A549 (cell line): Measurements from ENCODE around the gene KRT79. TPM values are rescaled to one million over a fixed set of nuclear protein-coding genes. Genes with fewer than 3 reads are reported as not detected.

Experiments
- ATAC-seq, 2 experiments: fragments of 200-7000 bp in 1 of 2; fragments of >200 bp in 1 of 2; cut with Nextera tagmentation in 1 of 2; cut with Tn5 transposase in 1 of 2; 3 replicates each; pipeline versions ENCODE4 v1.8.0 to v1.9.1; 2018 to 2020; ENCODE audit warnings: mild to moderate bottlenecking in 1 of 2, moderate library complexity in 1 of 2
- CTCF ChIA-PET: fragments of 300-600 bp; sonication (Branson Sonifier 250); formaldehyde crosslinking; extraction: SDS; loops from one replicate; lab custom pipeline; 2021; ENCODE audit warnings: antibody characterized with exemption, inconsistent platforms; lab: Yijun Ruan, JAX
- POLR2A ChIA-PET: fragments of 350-600 bp; formaldehyde crosslinking; extraction: SDS; loops from one replicate; lab custom pipeline; 2021; ENCODE audit warnings: antibody characterized with exemption, inconsistent platforms; lab: Yijun Ruan, JAX
- DNase-seq, 2 experiments: peaks; one replicate each; pipeline versions ENCODE4 v3.0.0 to v3.0.0-alpha.2; 2011 to 2016; ENCODE audit warnings: low read depth in 1 of 2, low spot score in 1 of 2
- FAIRE-seq: peaks from 2 replicates; lab custom pipeline; 2011; peaks lifted over from hg19 to GRCh38; lab: Jason Lieb, UNC
- H3K27ac ChIP-seq, 2 experiments: fragments of >200 bp; sonication (Bioruptor Twin); formaldehyde crosslinking; 3 replicates each; pipeline ENCODE4 v1.5.1; 2016 to 2017
- H3K4me1 ChIP-seq: fragments of >200 bp; sonication (Bioruptor Twin); formaldehyde crosslinking; 3 replicates; pipeline ENCODE4 v1.6.1; 2016
- H3K4me2 ChIP-seq: fragments of >200 bp; sonication (Bioruptor Twin); formaldehyde crosslinking; 3 replicates; pipeline ENCODE4 v1.6.1; 2016
- H3K4me3 ChIP-seq: fragments of >200 bp; sonication (Bioruptor Twin); formaldehyde crosslinking; 3 replicates; pipeline ENCODE4 v1.5.1; 2016
- H3K9me3 ChIP-seq: fragments of >200 bp; sonication (Bioruptor Twin); formaldehyde crosslinking; 3 replicates; pipeline ENCODE4 v1.6.1; 2016
- ATOH8 ChIP-seq: fragments of 250-450 bp; sonication (Bioruptor Pico); IDR thresholded peaks from 2 replicates; pipeline ENCODE4 v1.5.0; 2020; ENCODE audit warnings: low read depth, mild to moderate bottlenecking, moderate library complexity
- CBX8 ChIP-seq: fragments of 200-600 bp; sonication (generic); IDR thresholded peaks from 2 replicates; pipeline ENCODE4 v1.6.1; 2016
- CEBPB ChIP-seq, 2 experiments: fragments of >200 bp in 1 of 2; sonication (Bioruptor Twin) in 1 of 2; formaldehyde crosslinking in 1 of 2; IDR thresholded peaks; 2 replicates each; pipeline ENCODE4 v1.6.1; 2012 to 2016
- EHF ChIP-seq: fragments of 250-450 bp; sonication (Bioruptor Pico); IDR thresholded peaks from 2 replicates; pipeline ENCODE4 v1.5.0; 2020; ENCODE audit warnings: mild to moderate bottlenecking
- EP300 ChIP-seq, 2 experiments: fragments of >200 bp; sonication (Bioruptor Twin); formaldehyde crosslinking; IDR thresholded peaks; 2 replicates in 1 of 2; 3 replicates in 1 of 2; pipeline ENCODE4 v1.6.1; 2016 to 2017
- ESRRA ChIP-seq: fragments of 150-350 bp; IDR thresholded peaks from 2 replicates; pipeline ENCODE4 v1.6.1; 2014; ENCODE audit warnings: mild to moderate bottlenecking, low read length, borderline replicate concordance
- FOXS1 ChIP-seq: fragments of 250-450 bp; sonication (Bioruptor Pico); IDR thresholded peaks from 2 replicates; pipeline ENCODE4 v1.5.0; 2020; ENCODE audit warnings: mild to moderate bottlenecking, moderate library complexity
- GATA3 ChIP-seq: IDR thresholded peaks from 2 replicates; pipeline ENCODE4 v1.6.1; 2012; ENCODE audit warnings: borderline replicate concordance
- HDAC2 ChIP-seq: fragments of 200-600 bp; sonication (generic); IDR thresholded peaks from 2 replicates; pipeline ENCODE4 v1.6.1; 2016
- HES2 ChIP-seq: fragments of >200 bp; sonication (Bioruptor Twin); formaldehyde crosslinking; IDR thresholded peaks from 2 replicates; pipeline ENCODE4 v1.6.1; 2016
- HOXA7 ChIP-seq: fragments of 250-450 bp; sonication (Bioruptor Pico); IDR thresholded peaks from 2 replicates; pipeline ENCODE4 v1.5.0; 2020; ENCODE audit warnings: mild to moderate bottlenecking, moderate library complexity
- JUN ChIP-seq, 2 experiments: fragments of >200 bp; sonication (Bioruptor Twin); formaldehyde crosslinking; IDR thresholded peaks; 2 replicates in 1 of 2; 3 replicates in 1 of 2; pipeline ENCODE4 v1.6.1; 2016 to 2017
- MAFK ChIP-seq: fragments of 450-650 bp; IDR thresholded peaks from 2 replicates; pipeline ENCODE4 v1.6.1; 2014; ENCODE audit not compliant: partially characterized antibody
- MAX ChIP-seq: IDR thresholded peaks from 2 replicates; pipeline ENCODE4 v1.6.1; 2012
- MAZ ChIP-seq: fragments of 150-350 bp; IDR thresholded peaks from 2 replicates; pipeline ENCODE4 v1.6.1; 2014; ENCODE audit warnings: antibody characterized with exemption, low read depth, low read length, borderline replicate concordance
- NFE2L2 ChIP-seq: fragments of 150-350 bp; conservative IDR thresholded peaks from 2 replicates; pipeline ENCODE4 v1.6.1; 2014; ENCODE audit warnings: low read length
- POLR2A ChIP-seq: IDR thresholded peaks from 2 replicates; pipeline ENCODE4 v1.6.1; 2012; ENCODE audit warnings: mild to moderate bottlenecking, low read length
- POLR2AphosphoS2 ChIP-seq: conservative IDR thresholded peaks from 2 replicates; pipeline ENCODE4 v1.6.1; 2012; ENCODE audit warnings: low read length, improper control_type of control experiment, inconsistent platforms
- RFX5 ChIP-seq: fragments of 450-650 bp; IDR thresholded peaks from 2 replicates; pipeline ENCODE4 v1.7.1; 2014; ENCODE audit warnings: antibody characterized with exemption, mild to moderate bottlenecking, moderate library complexity
- SREBF2 ChIP-seq: fragments of 450-650 bp; IDR thresholded peaks from 2 replicates; pipeline ENCODE4 v1.6.1; 2014; ENCODE audit warnings: mild to moderate bottlenecking, moderate library complexity
- TFCP2L1 ChIP-seq: fragments of 250-450 bp; sonication (Bioruptor Pico); IDR thresholded peaks from 2 replicates; pipeline ENCODE4 v1.5.0; 2021; ENCODE audit warnings: mild to moderate bottlenecking
- USF2 ChIP-seq: fragments of 450-650 bp; IDR thresholded peaks from 2 replicates; pipeline ENCODE4 v1.6.1; 2014; ENCODE audit warnings: antibody characterized with exemption
- ZC3H11A ChIP-seq: fragments of 450-650 bp; IDR thresholded peaks from 2 replicates; pipeline ENCODE4 v1.6.1; 2014; ENCODE audit warnings: antibody characterized with exemption, mild to moderate bottlenecking
- ZSCAN20 ChIP-seq: fragments of 250-450 bp; sonication (Bioruptor Pico); IDR thresholded peaks from 2 replicates; pipeline ENCODE4 v1.8.0; 2022; ENCODE audit warnings: mild to moderate bottlenecking, moderate library complexity
- WGBS: methylation state at CpG from one replicate; pipeline ENCODE4 v1.1.6; 2017; ENCODE audit errors: missing lambda C conversion rate; 5-methylcytosine and 5-hydroxymethylcytosine counted together
- polyA plus RNA-seq, 4 experiments: library from polyadenylated mRNA; depleted of rRNA in 3 of 4; stranded (reverse); fragments of >200 nt; fragmentation: RNase III in 1 of 4; extraction: RNeasy Plus Mini Kit Qiagen cat#74134 plus additional on column Dnase treatment in 1 of 4; gene quantifications; 2 replicates in 3 of 4; 3 replicates in 1 of 4; pipeline ENCODE4 v1.2.3, GENCODE V29; 2011 to 2017
- TF ChIP-seq, protein P1 (sequence below): fragments of 200-600 bp; sonication (generic); IDR thresholded peaks from 2 replicates; pipeline ENCODE4 v1.6.1; 2016; ENCODE audit warnings: antibody characterized with exemption, mild to moderate bottlenecking, moderate library complexity
- TF ChIP-seq, protein P2 (sequence below): fragments of >200 bp; sonication (Bioruptor Twin); formaldehyde crosslinking; IDR thresholded peaks from 3 replicates; pipeline ENCODE4 v1.6.1; 2016

KRT79 gene
- polyA plus RNA-seq, 2 of the 4 experiments (the other 2 are of a cell fraction), result 0.05 TPM; not detected in 1

GRCh38 chr12:52806169-52806811, 27.8 kb downstream of the KRT79 start:
- ATAC-seq (no peak), DNase-seq (no peak), FAIRE-seq (no peak)
- H3K4me3 ChIP-seq, result no peak overlapping the region
- peaks cover 32% of the 10 kb centered on the region for H3K4me1 ChIP-seq
- no peaks in the 10 kb centered on the region for H3K9me3 ChIP-seq
- ChIA-PET CTCF (interaction anchor here (1.1 kb wide), 1 partner anchor 223 kb away, joined by 3 read pairs; no protein-coding TSS in a partner anchor), POLR2A (no interaction called here)
- no peak overlapping the region for H3K27ac ChIP-seq
- TF ChIP-seq POLR2A, result no peak
- TF ChIP-seq HES2, result no peak
- no peak for TF ChIP-seq MAZ
- no peak for TF ChIP-seq FOXS1 (CRISPR knock-in tag)
- no peak for TF ChIP-seq JUN (IDR thresholded peaks at IDR 0.05)
- no peak for TF ChIP-seq ATOH8 (CRISPR knock-in tag)
- no peak for TF ChIP-seq TFCP2L1 (CRISPR knock-in tag)
- TF ChIP-seq MAX, result no peak
- no peak for TF ChIP-seq GATA3
- no peak for TF ChIP-seq EP300 (IDR thresholded peaks at IDR 0.05)
- no peak for TF ChIP-seq ZSCAN20 (CRISPR knock-in tag)
- no peak for TF ChIP-seq USF2
- no peak overlapping the region for H3K4me2 ChIP-seq
- 93% methylated on average over 3 of the region's 3 CpGs for WGBS

DNA sequence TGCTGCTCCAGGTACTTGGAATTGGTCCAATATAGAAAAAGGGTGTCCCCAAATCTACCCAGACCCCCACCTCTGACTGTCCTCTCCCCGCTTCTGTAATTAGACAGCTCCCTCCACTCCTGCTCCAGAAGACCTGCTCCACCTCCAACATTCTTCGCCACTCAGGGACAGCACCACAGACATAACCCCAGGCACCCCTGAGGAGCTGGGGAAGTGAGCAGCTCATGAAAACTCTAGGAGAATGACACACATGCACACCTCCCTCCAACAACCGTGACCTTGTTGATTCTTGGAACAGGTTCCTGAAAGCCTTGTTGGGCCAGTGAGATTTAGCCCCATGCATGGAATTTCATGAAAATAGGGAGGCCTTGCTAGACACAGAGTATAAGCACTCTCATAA, 28.4 kb downstream of the KRT79 start:
- Histone ChIP-seq H3K4me2 (no peak overlapping the region), H3K4me3 (no peak overlapping the region), H3K27ac (no peak overlapping the region), H3K4me1 (peaks cover 37% of the 10 kb centered on the region), H3K9me3 (no peaks in the 10 kb centered on the region)
- POLR2A ChIA-PET, result no interaction called here
- DNase-seq, result no peak
- TF ChIP-seq EP300 (IDR thresholded peaks at IDR 0.05), result no peak
- TF ChIP-seq MAX, result no peak
- no peak for TF ChIP-seq HOXA7 (CRISPR knock-in tag)
- no peak for TF ChIP-seq ESRRA
- no peak for TF ChIP-seq GATA3
- TF ChIP-seq RFX5, result no peak
- TF ChIP-seq MAZ, result no peak
- TF ChIP-seq USF2, result no peak
- TF ChIP-seq CEBPB (IDR thresholded peaks at IDR 0.05), result no peak
- no peak for TF ChIP-seq NFE2L2
- FAIRE-seq, result no peak
- WGBS, result 82% methylated on average over 3 of the region's 3 CpGs
- CTCF ChIA-PET, result interaction anchor here (0.6 to 1.6 kb wide), 2 partner anchors 12 to 25 kb away, joined by 4 read pairs; no protein-coding TSS in a partner anchor
- ATAC-seq, result no peak

DNA sequence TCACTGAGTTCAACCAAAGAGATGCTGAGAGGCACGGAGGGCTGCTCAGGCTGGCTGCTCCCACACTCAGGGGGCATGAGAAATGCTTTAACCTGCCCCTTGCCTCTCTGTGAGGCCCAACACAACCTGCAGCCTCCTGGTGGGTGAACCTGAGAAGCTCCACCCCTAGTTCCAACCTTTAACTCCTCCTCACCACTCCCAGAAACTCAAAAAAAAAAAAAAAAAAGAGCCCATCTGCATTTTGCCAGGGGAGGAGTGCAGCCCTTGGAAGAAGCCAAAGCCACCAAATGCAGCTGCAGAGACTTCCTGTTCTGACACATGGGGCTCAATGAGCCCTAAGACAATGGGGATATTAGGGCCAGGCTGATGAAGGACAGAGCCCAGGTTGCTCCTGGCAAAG, 29.1 kb downstream of the KRT79 start:
- no peak overlapping the region for H3K4me2 ChIP-seq
- H3K4me1 ChIP-seq, result peaks cover 43% of the 10 kb centered on the region
- CTCF ChIA-PET, result interaction anchor here (0.6 to 1.6 kb wide), 3 partner anchors 13 to 432 kb away, joined by 3 to 4 read pairs (median 4); no protein-coding TSS in a partner anchor
- ATAC-seq (peak in 1 of 2 experiments; percentile 26; a peak in 3 of 6 replicates), FAIRE-seq (no peak), DNase-seq (peak; percentile 27 to 35)
- no peak overlapping the region for H3K4me3 ChIP-seq
- POLR2A ChIA-PET, result no interaction called here
- H3K9me3 ChIP-seq, result no peaks in the 10 kb centered on the region
- TF ChIP-seq EP300 (IDR thresholded peaks at IDR 0.05) (no peak), MAFK (no peak), ZC3H11A (no peak), CBX8 (no peak), EHF (CRISPR knock-in tag) (no peak), FOXS1 (CRISPR knock-in tag) (no peak), ATOH8 (CRISPR knock-in tag) (no peak), HDAC2 (no peak), POLR2AphosphoS2 (no peak), SREBF2 (no peak)
- TF ChIP-seq, protein P1, sequence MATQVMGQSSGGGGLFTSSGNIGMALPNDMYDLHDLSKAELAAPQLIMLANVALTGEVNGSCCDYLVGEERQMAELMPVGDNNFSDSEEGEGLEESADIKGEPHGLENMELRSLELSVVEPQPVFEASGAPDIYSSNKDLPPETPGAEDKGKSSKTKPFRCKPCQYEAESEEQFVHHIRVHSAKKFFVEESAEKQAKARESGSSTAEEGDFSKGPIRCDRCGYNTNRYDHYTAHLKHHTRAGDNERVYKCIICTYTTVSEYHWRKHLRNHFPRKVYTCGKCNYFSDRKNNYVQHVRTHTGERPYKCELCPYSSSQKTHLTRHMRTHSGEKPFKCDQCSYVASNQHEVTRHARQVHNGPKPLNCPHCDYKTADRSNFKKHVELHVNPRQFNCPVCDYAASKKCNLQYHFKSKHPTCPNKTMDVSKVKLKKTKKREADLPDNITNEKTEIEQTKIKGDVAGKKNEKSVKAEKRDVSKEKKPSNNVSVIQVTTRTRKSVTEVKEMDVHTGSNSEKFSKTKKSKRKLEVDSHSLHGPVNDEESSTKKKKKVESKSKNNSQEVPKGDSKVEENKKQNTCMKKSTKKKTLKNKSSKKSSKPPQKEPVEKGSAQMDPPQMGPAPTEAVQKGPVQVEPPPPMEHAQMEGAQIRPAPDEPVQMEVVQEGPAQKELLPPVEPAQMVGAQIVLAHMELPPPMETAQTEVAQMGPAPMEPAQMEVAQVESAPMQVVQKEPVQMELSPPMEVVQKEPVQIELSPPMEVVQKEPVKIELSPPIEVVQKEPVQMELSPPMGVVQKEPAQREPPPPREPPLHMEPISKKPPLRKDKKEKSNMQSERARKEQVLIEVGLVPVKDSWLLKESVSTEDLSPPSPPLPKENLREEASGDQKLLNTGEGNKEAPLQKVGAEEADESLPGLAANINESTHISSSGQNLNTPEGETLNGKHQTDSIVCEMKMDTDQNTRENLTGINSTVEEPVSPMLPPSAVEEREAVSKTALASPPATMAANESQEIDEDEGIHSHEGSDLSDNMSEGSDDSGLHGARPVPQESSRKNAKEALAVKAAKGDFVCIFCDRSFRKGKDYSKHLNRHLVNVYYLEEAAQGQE, result no peak
- TF ChIP-seq, protein P2, sequence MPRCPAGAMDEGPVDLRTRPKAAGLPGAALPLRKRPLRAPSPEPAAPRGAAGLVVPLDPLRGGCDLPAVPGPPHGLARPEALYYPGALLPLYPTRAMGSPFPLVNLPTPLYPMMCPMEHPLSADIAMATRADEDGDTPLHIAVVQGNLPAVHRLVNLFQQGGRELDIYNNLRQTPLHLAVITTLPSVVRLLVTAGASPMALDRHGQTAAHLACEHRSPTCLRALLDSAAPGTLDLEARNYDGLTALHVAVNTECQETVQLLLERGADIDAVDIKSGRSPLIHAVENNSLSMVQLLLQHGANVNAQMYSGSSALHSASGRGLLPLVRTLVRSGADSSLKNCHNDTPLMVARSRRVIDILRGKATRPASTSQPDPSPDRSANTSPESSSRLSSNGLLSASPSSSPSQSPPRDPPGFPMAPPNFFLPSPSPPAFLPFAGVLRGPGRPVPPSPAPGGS, result no peak
- WGBS, result 91% methylated on average over 1 of the region's 1 CpG
- H3K27ac ChIP-seq, result peak overlapping the region in 1 of 2 experiments; percentile 39; a peak in 1 of 6 replicates
